AG04450 (cell line): ENCODE measurements around the gene GJB4. TPM values are rescaled to one million over a fixed set of nuclear protein-coding genes. Genes with fewer than 3 reads are reported as not detected.

Source experiments
- CTCF ChIA-PET: fragments of 300-600, 350-600 bp; formaldehyde crosslinking; extraction: SDS; loops from one replicate; lab custom pipeline; 2022; ENCODE audit warnings: antibody characterized with exemption, inconsistent platforms; lab: Charles Lee
- POLR2A ChIA-PET: fragments of 350-600 bp; formaldehyde crosslinking; extraction: SDS; loops from one replicate; lab custom pipeline; 2021; ENCODE audit warnings: antibody characterized with exemption, inconsistent platforms; lab: Yijun Ruan, JAX
- DNase-seq: peaks from one replicate; pipeline ENCODE4 v3.0.0-alpha.2; 2011; ENCODE audit warnings: low read depth, low spot score
- H3K27ac ChIP-seq: one replicate; pipeline ENCODE4 v1.5.1; 2012; ENCODE audit warnings: low read depth, low read length, control low read depth
- H3K27me3 ChIP-seq: one replicate; pipeline ENCODE4 v1.6.0; 2012; ENCODE audit warnings: low read length; ENCODE audit not compliant: control insufficient read depth, insufficient read depth
- H3K4me3 ChIP-seq: 2 replicates; pipeline ENCODE4 v1.5.1; 2011; ENCODE audit warnings: mild to moderate bottlenecking, low read depth, low read length, control low read depth
- H3K9me3 ChIP-seq: 2 replicates; pipeline ENCODE4 v1.5.1; 2012; ENCODE audit warnings: low read length; ENCODE audit not compliant: control insufficient read depth, insufficient read depth
- polyA plus RNA-seq: library from polyadenylated mRNA; depleted of rRNA; stranded (reverse); fragments of >200 nt; gene quantifications from 2 replicates; pipeline ENCODE4 v1.2.3, GENCODE V29; 2011
- TF ChIP-seq, protein P1 (sequence below): IDR thresholded peaks from 2 replicates; pipeline ENCODE4 v1.5.1; 2011; ENCODE audit warnings: low read depth, low read length, control low read depth, inconsistent platforms

The GJB4 gene
- polyA plus RNA-seq, 1 experiment = not detected

DNA sequence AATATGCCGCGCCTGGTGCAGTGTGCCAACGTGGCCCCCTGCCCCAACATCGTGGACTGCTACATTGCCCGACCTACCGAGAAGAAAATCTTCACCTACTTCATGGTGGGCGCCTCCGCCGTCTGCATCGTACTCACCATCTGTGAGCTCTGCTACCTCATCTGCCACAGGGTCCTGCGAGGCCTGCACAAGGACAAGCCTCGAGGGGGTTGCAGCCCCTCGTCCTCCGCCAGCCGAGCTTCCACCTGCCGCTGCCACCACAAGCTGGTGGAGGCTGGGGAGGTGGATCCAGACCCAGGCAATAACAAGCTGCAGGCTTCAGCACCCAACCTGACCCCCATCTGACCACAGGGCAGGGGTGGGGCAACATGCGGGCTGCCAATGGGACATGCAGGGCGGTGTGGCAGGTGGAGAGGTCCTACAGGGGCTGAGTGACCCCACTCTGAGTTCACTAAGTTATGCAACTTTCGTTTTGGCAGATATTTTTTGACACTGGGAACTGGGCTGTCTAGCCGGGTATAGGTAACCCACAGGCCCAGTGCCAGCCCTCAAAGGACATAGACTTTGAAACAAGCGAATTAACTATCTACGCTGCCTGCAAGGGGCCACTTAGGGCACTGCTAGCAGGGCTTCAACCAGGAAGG lies 25.8 kb downstream of the GJB4 start:
- TF ChIP-seq, protein P1, sequence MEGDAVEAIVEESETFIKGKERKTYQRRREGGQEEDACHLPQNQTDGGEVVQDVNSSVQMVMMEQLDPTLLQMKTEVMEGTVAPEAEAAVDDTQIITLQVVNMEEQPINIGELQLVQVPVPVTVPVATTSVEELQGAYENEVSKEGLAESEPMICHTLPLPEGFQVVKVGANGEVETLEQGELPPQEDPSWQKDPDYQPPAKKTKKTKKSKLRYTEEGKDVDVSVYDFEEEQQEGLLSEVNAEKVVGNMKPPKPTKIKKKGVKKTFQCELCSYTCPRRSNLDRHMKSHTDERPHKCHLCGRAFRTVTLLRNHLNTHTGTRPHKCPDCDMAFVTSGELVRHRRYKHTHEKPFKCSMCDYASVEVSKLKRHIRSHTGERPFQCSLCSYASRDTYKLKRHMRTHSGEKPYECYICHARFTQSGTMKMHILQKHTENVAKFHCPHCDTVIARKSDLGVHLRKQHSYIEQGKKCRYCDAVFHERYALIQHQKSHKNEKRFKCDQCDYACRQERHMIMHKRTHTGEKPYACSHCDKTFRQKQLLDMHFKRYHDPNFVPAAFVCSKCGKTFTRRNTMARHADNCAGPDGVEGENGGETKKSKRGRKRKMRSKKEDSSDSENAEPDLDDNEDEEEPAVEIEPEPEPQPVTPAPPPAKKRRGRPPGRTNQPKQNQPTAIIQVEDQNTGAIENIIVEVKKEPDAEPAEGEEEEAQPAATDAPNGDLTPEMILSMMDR = no peak
- Histone ChIP-seq H3K27ac (no peak overlapping the region), H3K9me3 (peaks cover 9% of the 10 kb centered on the region), H3K27me3 (peaks cover 26% of the 10 kb centered on the region), H3K4me3 (no peak overlapping the region)
- POLR2A ChIA-PET = no interaction called here
- CTCF ChIA-PET = no interaction called here
- no peak for DNase-seq

- H3K27ac ChIP-seq = no peak overlapping the region
- POLR2A ChIA-PET = interaction anchor here (1.1 kb wide), 1 partner anchor 74 kb away, joined by 9 read pairs; the partner anchor contains the start of gene SMIM12
- peaks cover 9% of the 10 kb centered on the region for H3K9me3 ChIP-seq
- TF ChIP-seq, protein P1 = no peak
- H3K4me3 ChIP-seq = no peak overlapping the region
- peaks cover 22% of the 10 kb centered on the region for H3K27me3 ChIP-seq
- CTCF ChIA-PET = interaction anchor here (0.8 to 3.4 kb wide), 8 partner anchors 11 to 80 kb away, joined by 3 to 25 read pairs (median 4); partner anchors contain the start of gene SMIM12
- no peak for DNase-seq
Measured at GRCh38 chr1:34785875-34786470, 26.4 kb downstream of the GJB4 start.

GRCh38 chr1:34786521-34787325 lies 27.2 kb downstream of the GJB4 start:
- peak; percentile 29 for DNase-seq
- POLR2A ChIA-PET = interaction anchor here (1.1 kb wide), 1 partner anchor 73 kb away, joined by 9 read pairs; the partner anchor contains the start of gene SMIM12

DNA sequence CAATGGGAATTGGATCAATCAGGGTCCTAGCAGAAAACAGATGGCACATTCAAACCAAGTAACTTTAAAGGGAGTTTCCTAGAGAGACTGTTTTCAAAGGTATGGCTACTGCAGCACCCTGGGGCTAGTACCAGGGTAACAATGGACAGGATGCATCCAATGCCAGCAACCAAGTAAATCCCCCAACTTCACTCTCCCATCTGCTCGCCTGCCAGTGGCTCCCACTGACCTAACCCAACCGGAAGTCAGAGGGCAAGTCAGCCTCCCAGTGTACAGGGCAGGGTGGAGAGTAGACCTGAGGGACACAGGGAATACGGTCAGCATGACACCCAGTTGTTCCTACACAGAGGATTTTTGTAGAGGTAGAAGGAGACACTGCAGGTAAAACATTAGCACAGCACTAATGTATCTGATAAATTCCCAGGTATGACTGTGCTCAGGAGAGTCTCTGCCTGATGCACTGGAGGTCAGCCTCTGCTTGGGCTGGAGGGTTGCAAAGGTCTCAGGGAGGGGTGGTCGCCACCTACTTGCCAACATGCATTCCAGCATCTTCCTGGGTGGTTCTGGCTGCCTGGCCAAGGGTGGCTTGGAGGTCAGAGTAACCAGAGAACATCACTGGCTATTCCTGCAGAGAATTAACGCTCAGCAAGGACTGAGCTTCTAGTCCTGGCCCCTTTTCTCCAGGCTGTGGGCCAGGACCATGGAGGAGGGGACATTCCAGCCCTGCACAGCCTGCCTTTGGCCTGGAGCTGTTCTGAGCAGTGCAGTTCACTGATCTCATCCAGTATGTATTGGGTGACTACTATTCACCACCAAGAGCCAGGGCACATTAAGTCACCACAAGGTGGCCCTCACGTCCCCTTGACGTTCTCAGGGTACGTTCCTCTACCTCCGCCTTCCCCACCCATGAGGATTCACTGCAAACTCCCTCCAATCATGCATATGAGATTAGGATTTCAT lies 28.2 kb downstream of the GJB4 start:
- TF ChIP-seq, protein P1 = no peak
- peaks cover 9% of the 10 kb centered on the region for H3K9me3 ChIP-seq
- CTCF ChIA-PET = interaction anchor here (0.6 to 3.4 kb wide), 5 partner anchors 21 to 79 kb away, joined by 3 to 25 read pairs (median 4); no protein-coding TSS in a partner anchor
- POLR2A ChIA-PET = no interaction called here
- no peak overlapping the region for H3K4me3 ChIP-seq
- DNase-seq = no peak
- peaks cover 14% of the 10 kb centered on the region for H3K27me3 ChIP-seq
- H3K27ac ChIP-seq = no peak overlapping the region

More at GRCh38 chr1:34786521-34787325, 27.2 kb downstream of the GJB4 start:
- TF ChIP-seq, protein P1 = peak; percentile 85
- Histone ChIP-seq H3K27me3 (peaks cover 15% of the 10 kb centered on the region), H3K9me3 (peaks cover 9% of the 10 kb centered on the region), H3K27ac (no peak overlapping the region), H3K4me3 (no peak overlapping the region)
- CTCF ChIA-PET = interaction anchor here (0.6 to 3.4 kb wide), 9 partner anchors 10 to 80 kb away, joined by 3 to 25 read pairs (median 3); partner anchors contain the start of gene SMIM12
